MCF 10A (cell line): Measurements from ENCODE around the gene TSPAN4. TPM values are rescaled to one million over a fixed set of nuclear protein-coding genes. Genes with fewer than 3 reads are reported as not detected.

ENCODE experiments used
- BruUV-seq: library from RNA; stranded (reverse); fragments of 400-500 nt; replicated peaks from 2 replicates; lab custom pipeline; 2021; lab: Mats Ljungman, UMichigan
- CTCF ChIA-PET: fragments of 300-600 bp; sonication (Branson Sonifier 250); formaldehyde crosslinking; extraction: SDS; loops from one replicate; lab custom pipeline; 2021; ENCODE audit warnings: antibody characterized with exemption, inconsistent platforms; lab: Yijun Ruan, JAX
- POLR2A ChIA-PET: fragments of 300-600, 350-650 bp; sonication (Branson Sonifier 250); formaldehyde crosslinking; extraction: SDS; loops from one replicate; lab custom pipeline; 2020; ENCODE audit warnings: antibody characterized with exemption, inconsistent platforms; lab: Yijun Ruan, JAX
- DNase-seq: peaks from one replicate; pipeline ENCODE4 v3.0.0-alpha.2; 2018; ENCODE audit not compliant: unreplicated experiment
- H3K27ac Mint-ChIP-seq: one replicate; pipeline ENCODE4 v1.8.0; 2022; ENCODE audit warnings: mild to moderate bottlenecking, low read depth, mixed read lengths; ENCODE audit not compliant: unreplicated experiment
- H3K27me3 Mint-ChIP-seq: one replicate; pipeline ENCODE4 v1.8.0; 2022; ENCODE audit warnings: mixed read lengths; ENCODE audit not compliant: insufficient read depth, unreplicated experiment
- H3K36me3 Mint-ChIP-seq: one replicate; pipeline ENCODE4 v1.8.0; 2022; ENCODE audit warnings: mild to moderate bottlenecking, moderate library complexity, mixed read lengths; ENCODE audit not compliant: insufficient read depth, unreplicated experiment
- H3K4me1 Mint-ChIP-seq: one replicate; pipeline ENCODE4 v1.8.0; 2022; ENCODE audit warnings: mixed read lengths; ENCODE audit not compliant: insufficient read depth, unreplicated experiment
- H3K4me3 Mint-ChIP-seq: one replicate; pipeline ENCODE4 v1.8.0; 2022; ENCODE audit warnings: mild to moderate bottlenecking, moderate library complexity, mixed read lengths; ENCODE audit not compliant: unreplicated experiment
- H3K9me3 Mint-ChIP-seq: one replicate; pipeline ENCODE4 v1.8.0; 2022; ENCODE audit warnings: mixed read lengths; ENCODE audit not compliant: unreplicated experiment
- intact Hi-C: fragments of 100-400 bp; cut with micrococcal nuclease; formaldehyde crosslinking; loops from 2 replicates; pipeline ENCODE4 v1.14.1; 2022
- total RNA-seq: library from RNA; stranded (reverse); gene quantifications from 2 replicates; pipeline ENCODE4 v1.2.3, GENCODE V29; 2022
- TF ChIP-seq, protein P1 (sequence below): fragments of 200-600 bp; IDR thresholded peaks from one replicate; pipeline ENCODE4 v1.8.0; 2022; ENCODE audit warnings: antibody characterized with exemption, mild to moderate bottlenecking; ENCODE audit not compliant: unreplicated experiment

TSPAN4 gene
- total RNA-seq, 1 experiment from 2014 or later = 148 TPM

GRCh38 chr11:848380-848931 is 5.8 kb downstream of the TSPAN4 start:
- no peak overlapping the region for H3K27ac Mint-ChIP-seq
- BruUV-seq = no TSS peak
- peaks cover 28% of the 10 kb centered on the region for H3K36me3 Mint-ChIP-seq
- TF ChIP-seq, protein P1, sequence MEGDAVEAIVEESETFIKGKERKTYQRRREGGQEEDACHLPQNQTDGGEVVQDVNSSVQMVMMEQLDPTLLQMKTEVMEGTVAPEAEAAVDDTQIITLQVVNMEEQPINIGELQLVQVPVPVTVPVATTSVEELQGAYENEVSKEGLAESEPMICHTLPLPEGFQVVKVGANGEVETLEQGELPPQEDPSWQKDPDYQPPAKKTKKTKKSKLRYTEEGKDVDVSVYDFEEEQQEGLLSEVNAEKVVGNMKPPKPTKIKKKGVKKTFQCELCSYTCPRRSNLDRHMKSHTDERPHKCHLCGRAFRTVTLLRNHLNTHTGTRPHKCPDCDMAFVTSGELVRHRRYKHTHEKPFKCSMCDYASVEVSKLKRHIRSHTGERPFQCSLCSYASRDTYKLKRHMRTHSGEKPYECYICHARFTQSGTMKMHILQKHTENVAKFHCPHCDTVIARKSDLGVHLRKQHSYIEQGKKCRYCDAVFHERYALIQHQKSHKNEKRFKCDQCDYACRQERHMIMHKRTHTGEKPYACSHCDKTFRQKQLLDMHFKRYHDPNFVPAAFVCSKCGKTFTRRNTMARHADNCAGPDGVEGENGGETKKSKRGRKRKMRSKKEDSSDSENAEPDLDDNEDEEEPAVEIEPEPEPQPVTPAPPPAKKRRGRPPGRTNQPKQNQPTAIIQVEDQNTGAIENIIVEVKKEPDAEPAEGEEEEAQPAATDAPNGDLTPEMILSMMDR = peak; percentile 87
- intact Hi-C loops = no loop called here
- CTCF ChIA-PET = interaction anchor here (0.9 to 1.0 kb wide), 3 partner anchors 8 to 203 kb away, joined by 4 to 6 read pairs (median 4); no protein-coding TSS in a partner anchor
- H3K4me1 Mint-ChIP-seq = peaks cover 15% of the 10 kb centered on the region
- no peaks in the 10 kb centered on the region for H3K9me3 Mint-ChIP-seq
- POLR2A ChIA-PET = interaction anchor here (2.7 kb wide), 2 partner anchors 18 to 29 kb away, joined by 14 to 16 read pairs; partner anchors contain the start of gene PNPLA2
- peak; percentile 40 for DNase-seq
- H3K4me3 Mint-ChIP-seq = no peak overlapping the region
- no peaks in the 10 kb centered on the region for H3K27me3 Mint-ChIP-seq

DNA sequence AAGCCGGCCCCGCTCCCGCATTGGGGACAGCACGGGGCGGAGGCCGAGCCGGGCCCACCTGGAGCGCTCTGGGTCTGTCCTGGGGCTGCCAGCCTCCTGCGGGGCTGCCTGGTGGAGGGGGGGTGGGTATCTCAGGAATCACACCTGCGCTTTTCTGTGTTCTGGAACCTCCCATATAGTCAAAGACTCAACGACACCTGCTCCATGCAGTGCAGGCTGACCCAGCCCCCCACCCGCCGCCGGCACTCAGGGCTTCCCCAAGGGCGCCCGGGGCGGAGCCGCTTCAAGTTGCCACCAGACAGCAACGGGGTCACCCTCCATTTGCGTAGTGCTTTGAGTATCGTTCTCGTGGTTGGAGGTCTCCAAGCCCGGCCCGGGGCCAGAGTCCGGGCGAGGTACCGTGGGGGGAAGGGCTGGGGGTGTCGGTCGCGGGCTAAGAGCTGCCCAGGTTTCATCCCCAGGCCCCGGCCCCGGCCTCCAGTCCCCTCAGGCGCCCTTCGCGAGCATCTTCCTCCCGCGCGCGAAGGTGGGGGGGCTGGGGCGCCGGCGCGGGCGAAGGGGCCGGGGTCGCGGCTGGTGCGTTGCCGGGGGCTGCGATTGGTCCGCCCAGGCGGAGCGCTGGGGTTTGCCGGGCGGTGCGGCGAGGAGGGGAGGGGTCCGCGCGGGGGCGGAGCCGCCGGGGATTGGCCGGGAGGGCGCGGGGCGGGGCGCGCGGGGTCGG is 6.6 kb downstream of the TSPAN4 start:
- no peak for DNase-seq
- POLR2A ChIA-PET = no interaction called here
- Mint-ChIP-seq H3K9me3 (no peaks in the 10 kb centered on the region), H3K4me1 (peaks cover 15% of the 10 kb centered on the region), H3K36me3 (peaks cover 33% of the 10 kb centered on the region), H3K27ac (no peak overlapping the region), H3K27me3 (no peaks in the 10 kb centered on the region), H3K4me3 (no peak overlapping the region)
- TF ChIP-seq, protein P1 = no peak
- BruUV-seq = no TSS peak
- intact Hi-C loops = no loop called here
- CTCF ChIA-PET = interaction anchor here (0.9 kb wide), 1 partner anchor 202 kb away, joined by 6 read pairs; no protein-coding TSS in a partner anchor

GRCh38 chr11:849951-850774 is 7.5 kb downstream of the TSPAN4 start:
- peaks cover 33% of the 10 kb centered on the region for H3K36me3 Mint-ChIP-seq
- intact Hi-C loops = no loop called here
- no peak overlapping the region for H3K4me3 Mint-ChIP-seq
- no peaks in the 10 kb centered on the region for H3K27me3 Mint-ChIP-seq
- CTCF ChIA-PET = no interaction called here
- BruUV-seq = no TSS peak
- peaks cover 10% of the 10 kb centered on the region for H3K4me1 Mint-ChIP-seq
- DNase-seq = no peak
- TF ChIP-seq, protein P1 = no peak
- H3K9me3 Mint-ChIP-seq = no peaks in the 10 kb centered on the region
- POLR2A ChIA-PET = no interaction called here
- H3K27ac Mint-ChIP-seq = no peak overlapping the region
